K562 (cell line): ENCODE data around the gene C5AR2. TPM values are rescaled to one million over a fixed set of nuclear protein-coding genes. Genes with fewer than 3 reads are reported as not detected.

Source experiments
- ATAC-seq: fragments of 200-7000 bp; cut with Tn5 transposase; 3 replicates; pipeline ENCODE4 v1.9.1; 2020; ENCODE audit warnings: moderate library complexity
- BruUV-seq: library from RNA; stranded (reverse); fragments of 400-500 nt; replicated peaks from 2 replicates; lab custom pipeline; 2021; lab: Mats Ljungman, UMichigan
- CTCF ChIA-PET: fragments of 300-600 bp; formaldehyde crosslinking; extraction: SDS; loops from one replicate; lab custom pipeline; 2021; ENCODE audit warnings: low intra/inter-chr PET ratio; lab: Yijun Ruan, JAX
- POLR2A ChIA-PET: fragments of 300-600, 350-650 bp; sonication (Branson Sonifier 250); formaldehyde crosslinking; extraction: SDS; loops from one replicate; lab custom pipeline; 2021; ENCODE audit warnings: antibody characterized with exemption, inconsistent platforms; lab: Yijun Ruan, JAX
- DNase-seq, 4 experiments: peaks; one replicate each; pipeline versions ENCODE4 v3.0.0 to v3.0.0-alpha.2; 2011 to 2018; ENCODE audit warnings: low spot score in 3 of 4, mixed read lengths in 3 of 4; ENCODE audit errors: extremely low read depth in 1 of 4
- FAIRE-seq: peaks from 2 replicates; lab custom pipeline; 2011; peaks lifted over from hg19 to GRCh38; lab: Jason Lieb, UNC
- H2AFZ ChIP-seq: 2 replicates; pipeline ENCODE4 v1.6.0; 2011; ENCODE audit warnings: low read depth, low read length, control low read depth, inconsistent platforms
- H3K27ac ChIP-seq: fragments of 200-600 bp; 3 replicates; pipeline ENCODE4 v1.8.0; 2011; ENCODE audit warnings: low read depth, mild to moderate bottlenecking, control low read depth, inconsistent platforms, low read length, moderate library complexity, mixed read lengths; ENCODE audit errors: extremely low read depth
- H3K27me3 ChIP-seq, 2 experiments: fragments of 300-600 bp in 1 of 2; 2 replicates in 1 of 2; 3 replicates in 1 of 2; pipeline versions ENCODE4 v1.6.0 to v1.8.0; 2011; ENCODE audit warnings: inconsistent platforms in 2 of 2, low read length in 2 of 2, mild to moderate bottlenecking in 1 of 2, mixed read lengths in 1 of 2, moderate library complexity in 1 of 2; ENCODE audit not compliant: control insufficient read depth in 2 of 2, insufficient read depth in 2 of 2
- H3K36me3 ChIP-seq: fragments of 300-600 bp; 3 replicates; pipeline ENCODE4 v1.8.0; 2011; ENCODE audit warnings: mild to moderate bottlenecking, low read length, inconsistent platforms; ENCODE audit not compliant: control insufficient read depth, insufficient read depth
- H3K4me1 ChIP-seq, 2 experiments: fragments of 200-600 bp in 1 of 2; replicated peaks in 1 of 2; 2 replicates in 1 of 2; 3 replicates in 1 of 2; pipeline versions ENCODE4 v1.5.1 to v1.8.0; 2011; ENCODE audit warnings: inconsistent platforms in 2 of 2, low read length in 2 of 2, mild to moderate bottlenecking in 1 of 2, mixed read lengths in 1 of 2, moderate library complexity in 1 of 2; ENCODE audit not compliant: control insufficient read depth in 2 of 2, insufficient read depth in 2 of 2
- H3K4me2 ChIP-seq: 2 replicates; pipeline ENCODE4 v1.6.1; 2011; ENCODE audit warnings: low read length, control low read depth, inconsistent platforms, mixed read lengths; ENCODE audit not compliant: insufficient read depth
- H3K4me3 ChIP-seq: fragments of 200-600 bp; sonication (generic), shearing (Covaris generic); 2 replicates; pipeline ENCODE4 v1.5.1; 2016; ENCODE audit warnings: control low read depth, inconsistent platforms
- H3K79me2 ChIP-seq: fragments of 200-600 bp; 3 replicates; pipeline ENCODE4 v1.8.0; 2011; ENCODE audit warnings: low read length, inconsistent platforms; ENCODE audit not compliant: control insufficient read depth, insufficient read depth
- H3K9ac ChIP-seq, 2 experiments: 2 replicates each; pipeline versions ENCODE4 v1.6.0 to v1.6.1; 2011; ENCODE audit warnings: low read depth in 2 of 2, low read length in 2 of 2, control low read depth in 1 of 2, inconsistent platforms in 1 of 2, mild to moderate bottlenecking in 1 of 2, mixed read lengths in 1 of 2; ENCODE audit not compliant: insufficient read depth in 1 of 2
- H3K9me1 ChIP-seq: one replicate; pipeline ENCODE4 v1.6.0; 2011; ENCODE audit warnings: inconsistent platforms, mild to moderate bottlenecking, low read length, moderate library complexity; ENCODE audit not compliant: control insufficient read depth, insufficient read depth
- H3K9me3 ChIP-seq: replicated peaks from 2 replicates; pipeline ENCODE4 v1.5.1; 2011; ENCODE audit warnings: low read depth, low read length, inconsistent platforms; ENCODE audit not compliant: control insufficient read depth, insufficient read depth
- H4K20me1 ChIP-seq: replicated peaks from 2 replicates; pipeline ENCODE4 v1.6.1; 2011; ENCODE audit warnings: low read length, inconsistent platforms, mixed read lengths; ENCODE audit not compliant: control insufficient read depth, insufficient read depth
- KAT2B ChIP-seq: IDR thresholded peaks from one replicate; pipeline ENCODE4 v1.6.1; 2012; ENCODE audit warnings: low read depth, mild to moderate bottlenecking, control low read depth, inconsistent platforms, low read length, moderate library complexity
- LEF1 ChIP-seq: fragments of 450-650 bp; IDR thresholded peaks from 2 replicates; pipeline ENCODE4 v1.6.1; 2016; ENCODE audit warnings: mild to moderate bottlenecking
- NRF1 ChIP-seq, 2 experiments: fragments of 450-650 bp; IDR thresholded peaks in 1 of 2; conservative IDR thresholded peaks in 1 of 2; 2 replicates each; pipeline ENCODE4 v1.6.1; 2014; ENCODE audit warnings: mild to moderate bottlenecking in 2 of 2
- SMAD1 ChIP-seq: fragments of 150-350 bp; IDR thresholded peaks from 2 replicates; pipeline ENCODE4 v1.6.1; 2014; ENCODE audit warnings: low read length, low read depth; ENCODE audit not compliant: partially characterized antibody
- SPI1 ChIP-seq: IDR thresholded peaks from 2 replicates; pipeline ENCODE4 v1.6.1; 2011; ENCODE audit warnings: low read depth, low read length, control low read depth, borderline replicate concordance
- ZNF586 ChIP-seq: fragments of 450-650 bp; formaldehyde crosslinking; conservative IDR thresholded peaks from 2 replicates; pipeline ENCODE4 v1.4.0; 2020; ENCODE audit warnings: mild to moderate bottlenecking, moderate library complexity
- WGBS: fragments of 100-300 bp; shearing (Covaris generic); methylation state at CpG from one replicate; pipeline ENCODE4 v1.1.6; 2016; ENCODE audit warnings: low coverage, mixed read lengths; ENCODE audit not compliant: insufficient coverage; ENCODE audit errors: missing lambda C conversion rate; 5-methylcytosine and 5-hydroxymethylcytosine counted together
- in situ Hi-C: fragments of 300-500 bp; cut with MboI; formaldehyde crosslinking; loops from 4 replicates; pipeline ENCODE4 v1.15.0; 2018; ENCODE audit warnings: inconsistent platforms, mixed read lengths
- intact Hi-C: fragments of 100-400 bp; cut with micrococcal nuclease; formaldehyde crosslinking; loops from 2 replicates; pipeline ENCODE4 v1.14.2; 2022
- polyA plus RNA-seq, 8 experiments: library from polyadenylated mRNA; depleted of rRNA in 4 of 8; stranded (reverse) in 5 of 8; unstranded in 3 of 8; fragments of >200 nt; fragmentation: Nextera tagmentation in 2 of 8; fragmentation: Illumina TruSeq in 1 of 8; extraction: Ambion mirVana in 2 of 8; extraction: Trizol in 1 of 8; gene quantifications; 2 replicates each; pipeline versions ENCODE4 v1.2.1 to v1.2.3, GENCODE V29; 2011 to 2014; ENCODE audit warnings: inconsistent platforms in 1 of 8, missing spikeins in 1 of 8
- total RNA-seq, 7 experiments: library from RNA; depleted of rRNA in 6 of 7; stranded (reverse); fragments of >200 nt in 6 of 7; fragmentation: Illumina TruSeq in 2 of 7; extraction: Trizol in 2 of 7; gene quantifications; 2 replicates each; pipeline versions ENCODE4 v1.2.1 to v1.2.3, GENCODE V29; 2011 to 2021; ENCODE audit warnings: low replicate concordance in 1 of 7
- TF ChIP-seq, protein P1 (sequence below), 2 experiments: fragments of 450-650 bp; IDR thresholded peaks; 2 replicates each; pipeline ENCODE4 v1.6.1; 2016; ENCODE audit warnings: mild to moderate bottlenecking in 2 of 2, borderline replicate concordance in 1 of 2, low read depth in 1 of 2, moderate library complexity in 1 of 2
- TF ChIP-seq, protein P2 (sequence below): fragments of 250-450 bp; sonication (Bioruptor Pico); IDR thresholded peaks from 2 replicates; pipeline ENCODE4 v1.8.0; 2021; ENCODE audit warnings: borderline replicate concordance, mild to moderate bottlenecking, moderate library complexity; ENCODE audit not compliant: poor library complexity, severe bottlenecking

Gene C5AR2
- total and polyA plus RNA-seq, 9 of the 15 experiments (the other 6 are each of a cell fraction or from before 2014, with no cell fraction given), result 0.01 to 1.1 (median 0.13) TPM

DNA sequence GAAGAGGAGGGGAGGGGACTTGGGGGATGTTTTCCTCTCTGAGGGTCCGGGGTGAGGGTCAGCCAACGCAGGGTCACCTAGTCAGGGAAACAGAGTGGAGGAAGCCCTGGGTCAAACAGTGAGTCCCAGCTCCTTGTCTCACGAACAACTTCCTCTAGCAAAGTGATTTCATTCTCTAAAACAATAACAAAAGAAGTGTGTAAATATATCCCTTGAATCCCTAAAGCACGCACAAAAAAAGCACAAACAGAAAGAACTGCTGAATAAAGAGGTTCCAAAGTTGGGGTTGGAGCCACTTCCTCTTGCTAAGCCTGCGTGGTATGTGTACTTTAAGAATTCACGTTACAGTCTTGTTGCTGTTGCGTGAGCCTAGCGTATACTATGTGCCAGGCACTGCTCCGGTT is 1.5 kb upstream of the C5AR2 start:
- no peaks in the 10 kb centered on the region for H3K36me3 ChIP-seq
- intact Hi-C loops, result no loop called here
- H3K4me2 ChIP-seq, result peak overlapping the region; percentile 43; the same call in 1 of the 2 replicates
- POLR2A ChIA-PET, result interaction anchor here (1.0 to 1.4 kb wide), 3 partner anchors 13 to 15 kb away, joined by 3 to 5 read pairs (median 3); no protein-coding TSS in a partner anchor
- H4K20me1 ChIP-seq, result no peaks in the 10 kb centered on the region
- no peaks in the 10 kb centered on the region for H3K79me2 ChIP-seq
- no peak for FAIRE-seq
- 57% methylated on average over 9 of the region's 9 CpGs for WGBS
- in situ Hi-C loops, result no loop called here
- H3K9ac ChIP-seq, result peak overlapping the region; percentile 51 to 87; a peak in 3 of 4 replicates
- ATAC-seq, result no peak; the same call in 2 of the 3 replicates
- H3K9me3 ChIP-seq, result no peaks in the 10 kb centered on the region
- CTCF ChIA-PET, result no interaction called here
- H3K4me1 ChIP-seq, result peaks cover 30 to 35% of the 10 kb centered on the region in 2 experiments; a peak in 4 of 5 replicates
- no peak overlapping the region for H3K4me3 ChIP-seq
- H3K27me3 ChIP-seq, result no peaks in the 10 kb centered on the region
- H3K27ac ChIP-seq, result peak overlapping the region; percentile 63; the same call in 2 of the 3 replicates
- no peaks in the 10 kb centered on the region for H3K9me1 ChIP-seq
- peak overlapping the region; percentile 93 for H2AFZ ChIP-seq
- BruUV-seq, result no TSS peak
- TF ChIP-seq SMAD1 (no peak), NRF1 (conservative IDR thresholded peaks at IDR 0.05 in 1 of 2, IDR thresholded peaks at IDR 0.05 in 1 of 2) (0 out of 4 replicates have a peak, but pooled peaks of 1 of the 2 experiments have one; percentile 2), LEF1 (no peak), SPI1 (peak; percentile 85), KAT2B (no peak), ZNF586 (CRISPR knock-in tag) (no peak)
- TF ChIP-seq, protein P1, sequence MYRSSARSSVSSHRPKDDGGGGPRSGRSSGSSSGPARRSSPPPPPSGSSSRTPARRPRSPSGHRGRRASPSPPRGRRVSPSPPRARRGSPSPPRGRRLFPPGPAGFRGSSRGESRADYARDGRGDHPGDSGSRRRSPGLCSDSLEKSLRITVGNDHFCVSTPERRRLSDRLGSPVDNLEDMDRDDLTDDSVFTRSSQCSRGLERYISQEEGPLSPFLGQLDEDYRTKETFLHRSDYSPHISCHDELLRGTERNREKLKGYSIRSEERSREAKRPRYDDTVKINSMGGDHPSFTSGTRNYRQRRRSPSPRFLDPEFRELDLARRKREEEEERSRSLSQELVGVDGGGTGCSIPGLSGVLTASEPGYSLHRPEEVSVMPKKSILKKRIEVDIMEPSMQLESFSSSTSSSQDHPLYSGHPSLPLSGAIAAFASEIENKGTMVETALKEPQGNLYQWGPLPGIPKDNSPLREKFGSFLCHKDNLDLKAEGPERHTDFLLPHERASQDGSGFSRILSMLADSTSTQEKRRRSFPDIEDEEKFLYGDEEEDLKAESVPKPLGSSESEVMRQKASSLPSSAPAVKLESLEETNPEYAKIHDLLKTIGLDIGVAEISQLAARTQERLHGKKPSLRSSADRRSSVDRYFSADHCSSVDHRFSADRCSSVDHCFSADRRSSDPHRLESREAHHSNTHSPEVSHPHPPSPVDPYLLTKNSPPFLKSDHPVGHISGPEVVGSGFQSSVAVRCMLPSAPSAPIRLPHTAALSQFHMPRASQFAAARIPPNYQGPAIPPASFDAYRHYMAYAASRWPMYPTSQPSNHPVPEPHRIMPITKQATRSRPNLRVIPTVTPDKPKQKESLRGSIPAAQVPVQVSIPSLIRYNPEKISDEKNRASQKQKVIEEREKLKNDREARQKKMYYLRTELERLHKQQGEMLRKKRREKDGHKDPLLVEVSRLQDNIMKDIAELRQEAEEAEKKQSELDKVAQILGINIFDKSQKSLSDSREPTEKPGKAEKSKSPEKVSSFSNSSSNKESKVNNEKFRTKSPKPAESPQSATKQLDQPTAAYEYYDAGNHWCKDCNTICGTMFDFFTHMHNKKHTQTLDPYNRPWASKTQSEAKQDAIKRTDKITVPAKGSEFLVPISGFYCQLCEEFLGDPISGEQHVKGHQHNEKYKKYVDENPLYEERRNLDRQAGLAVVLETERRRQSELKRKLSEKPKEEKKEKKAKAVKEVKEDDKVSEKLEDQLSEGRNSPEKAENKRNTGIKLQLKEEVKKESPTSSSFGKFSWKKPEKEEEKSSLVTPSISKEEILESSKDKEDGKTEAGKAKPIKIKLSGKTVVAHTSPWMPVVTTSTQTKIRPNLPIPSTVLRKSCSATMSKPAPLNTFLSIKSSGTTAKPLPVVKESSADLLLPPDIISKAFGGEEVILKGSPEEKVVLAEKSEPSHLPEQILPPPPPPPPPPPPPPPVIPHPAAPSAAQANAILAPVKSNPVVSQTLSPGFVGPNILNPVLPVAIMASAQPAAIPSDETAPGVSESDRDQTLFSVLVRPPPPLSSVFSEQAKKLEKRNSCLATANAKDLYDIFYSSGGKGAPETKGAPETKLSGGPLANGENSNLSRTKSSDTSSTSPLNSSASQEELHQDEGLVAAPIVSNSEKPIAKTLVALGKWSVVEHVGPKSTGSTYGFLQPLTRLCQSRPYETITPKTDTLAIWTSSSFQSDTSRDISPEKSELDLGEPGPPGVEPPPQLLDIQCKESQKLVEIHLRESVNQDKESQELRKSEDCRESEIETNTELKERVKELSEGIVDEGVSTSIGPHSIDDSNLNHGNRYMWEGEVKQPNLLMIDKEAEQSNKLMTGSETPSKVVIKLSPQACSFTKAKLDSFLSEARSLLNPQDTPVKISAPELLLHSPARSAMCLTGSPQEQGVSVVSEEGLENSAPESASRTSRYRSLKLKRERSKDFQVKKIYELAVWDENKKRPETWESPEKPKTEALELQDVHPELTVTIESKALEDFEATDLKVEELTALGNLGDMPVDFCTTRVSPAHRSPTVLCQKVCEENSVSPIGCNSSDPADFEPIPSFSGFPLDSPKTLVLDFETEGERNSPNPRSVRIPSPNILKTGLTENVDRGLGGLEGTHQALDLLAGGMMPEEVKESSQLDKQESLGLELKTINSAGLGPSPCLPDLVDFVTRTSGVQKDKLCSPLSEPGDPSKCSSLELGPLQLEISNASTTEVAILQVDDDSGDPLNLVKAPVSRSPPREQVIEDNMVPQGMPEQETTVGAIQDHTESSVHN (IDR thresholded peaks at IDR 0.05; ENCODE audit: borderline replicate concordance in 1 of 2, low read depth in 1 of 2), result no peak
- TF ChIP-seq, protein P2, sequence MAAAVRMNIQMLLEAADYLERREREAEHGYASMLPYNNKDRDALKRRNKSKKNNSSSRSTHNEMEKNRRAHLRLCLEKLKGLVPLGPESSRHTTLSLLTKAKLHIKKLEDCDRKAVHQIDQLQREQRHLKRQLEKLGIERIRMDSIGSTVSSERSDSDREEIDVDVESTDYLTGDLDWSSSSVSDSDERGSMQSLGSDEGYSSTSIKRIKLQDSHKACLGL (CRISPR knock-in tag), result no peak
- TF ChIP-seq, all 486 proteins: peak for 2
- no peak for DNase-seq
